CD14-positive monocyte (primary cell): ENCODE results near the gene DDX6. TPM values are rescaled to one million over a fixed set of nuclear protein-coding genes. Genes with fewer than 3 reads are reported as not detected.
A peak's percentile ranks its signal among the peaks of the same experiment; 100 is the strongest.

Experiments used
- DNase-seq, 3 donors: peaks; one replicate each; pipeline ENCODE4 v3.0.0-alpha.2; 2011 to 2022
- H2AFZ ChIP-seq: 2 replicates; pipeline ENCODE4 v1.6.0; 2012; ENCODE audit warnings: mild to moderate bottlenecking, low read depth, low read length, inconsistent platforms; ENCODE audit not compliant: insufficient read depth, poor library complexity, severe bottlenecking
- H3K27ac ChIP-seq, 2 donors: 1 replicate in 1 of 2; 2 replicates in 1 of 2; pipeline ENCODE4 v1.5.1; 2012 to 2013; ENCODE audit warnings: low read length in 2 of 2, control low read depth in 1 of 2, inconsistent platforms in 1 of 2, low read depth in 1 of 2, mild to moderate bottlenecking in 1 of 2
- H3K27me3 ChIP-seq, 2 donors: one replicate each; pipeline versions ENCODE4 v1.6.0 to v1.6.1; 2011 to 2013; ENCODE audit warnings: low read length in 2 of 2; ENCODE audit not compliant: control insufficient read depth in 2 of 2, insufficient read depth in 2 of 2
- H3K36me3 ChIP-seq, 2 donors: replicated peaks in 1 of 2; 1 replicate in 1 of 2; 2 replicates in 1 of 2; pipeline versions ENCODE4 v1.5.1 to v1.6.1; 2012 to 2013; ENCODE audit warnings: low read length in 2 of 2, control low read depth in 1 of 2, inconsistent platforms in 1 of 2, mild to moderate bottlenecking in 1 of 2; ENCODE audit not compliant: insufficient read depth in 2 of 2, control insufficient read depth in 1 of 2
- H3K4me1 ChIP-seq, 2 donors: 1 replicate in 1 of 2; 2 replicates in 1 of 2; pipeline versions ENCODE4 v1.5.1 to v1.6.1; 2012 to 2013; ENCODE audit warnings: low read length in 2 of 2, control low read depth in 1 of 2, inconsistent platforms in 1 of 2, mild to moderate bottlenecking in 1 of 2, moderate library complexity in 1 of 2; ENCODE audit not compliant: insufficient read depth in 2 of 2, control insufficient read depth in 1 of 2
- H3K4me2 ChIP-seq: replicated peaks from 2 replicates; pipeline ENCODE3; 2012; ENCODE audit warnings: low read length, moderate library complexity, mild to moderate bottlenecking; ENCODE audit not compliant: poor library complexity, severe bottlenecking; ENCODE audit errors: extremely low read depth
- H3K4me3 ChIP-seq, 3 experiments: fragments of 200-600 bp in 1 of 3; sonication (generic) in 1 of 3; replicated peaks in 1 of 3; 1 replicate in 2 of 3; 2 replicates in 1 of 3; pipeline ENCODE4 v1.5.1; 2011 to 2013; ENCODE audit warnings: low read length in 3 of 3, mild to moderate bottlenecking in 3 of 3, control low read depth in 2 of 3, low read depth in 2 of 3, inconsistent platforms in 1 of 3, moderate library complexity in 1 of 3
- H3K79me2 ChIP-seq: 2 replicates; pipeline ENCODE4 v1.6.0; 2012; ENCODE audit warnings: mild to moderate bottlenecking, control low read depth, inconsistent platforms, low read length, moderate library complexity; ENCODE audit not compliant: insufficient read depth
- H3K9ac ChIP-seq: 2 replicates; pipeline ENCODE4 v1.6.0; 2017; ENCODE audit warnings: low read length, mild to moderate bottlenecking; ENCODE audit not compliant: insufficient read depth, poor library complexity, severe bottlenecking
- H3K9me3 ChIP-seq, 2 donors: replicated peaks in 1 of 2; 1 replicate in 1 of 2; 2 replicates in 1 of 2; pipeline versions ENCODE4 v1.5.1 to v1.6.1; 2012 to 2013; ENCODE audit warnings: low read length in 2 of 2, control low read depth in 1 of 2; ENCODE audit not compliant: control insufficient read depth in 1 of 2, insufficient read depth in 1 of 2
- H4K20me1 ChIP-seq: 2 replicates; pipeline ENCODE4 v1.6.0; 2012; ENCODE audit warnings: mild to moderate bottlenecking, low read length, control low read depth, moderate library complexity; ENCODE audit not compliant: insufficient read depth
- H3K27ac Mint-ChIP-seq, 7 donors: one replicate each; pipeline ENCODE4 v1.8.0; 2020; ENCODE audit warnings: mild to moderate bottlenecking in 7 of 7, mixed read lengths in 7 of 7, moderate library complexity in 6 of 7, inconsistent platforms in 2 of 7
- H3K27me3 Mint-ChIP-seq, 3 donors: one replicate each; pipeline ENCODE4 v1.8.0; 2021 to 2022; ENCODE audit warnings: low read depth in 3 of 3, mild to moderate bottlenecking in 3 of 3, mixed read lengths in 3 of 3, moderate library complexity in 3 of 3, inconsistent platforms in 1 of 3
- H3K36me3 Mint-ChIP-seq, 2 donors: one replicate each; pipeline ENCODE4 v1.8.0; 2020; ENCODE audit warnings: mixed read lengths in 2 of 2, inconsistent platforms in 1 of 2, mild to moderate bottlenecking in 1 of 2
- H3K4me1 Mint-ChIP-seq: one replicate; pipeline ENCODE4 v1.8.0; 2020; ENCODE audit warnings: mild to moderate bottlenecking, mixed read lengths
- H3K4me3 Mint-ChIP-seq, 2 donors: one replicate each; pipeline ENCODE4 v1.8.0; 2020; ENCODE audit warnings: mild to moderate bottlenecking in 2 of 2, mixed read lengths in 2 of 2, moderate library complexity in 1 of 2
- H3K9me3 Mint-ChIP-seq, 7 donors: one replicate each; pipeline ENCODE4 v1.8.0; 2020 to 2022; ENCODE audit warnings: mixed read lengths in 7 of 7, mild to moderate bottlenecking in 6 of 7, moderate library complexity in 6 of 7, inconsistent platforms in 2 of 7
- CTCF ChIP-seq: fragments of 200-600 bp; IDR thresholded peaks from one replicate; pipeline ENCODE4 v1.8.0; 2022; ENCODE audit warnings: antibody characterized with exemption, mild to moderate bottlenecking
- WGBS: methylation state at CpG from one replicate; pipeline ENCODE4 v1.1.5; 2013; ENCODE audit warnings: missing lambda C conversion rate; ENCODE audit not compliant: insufficient coverage; 5-methylcytosine and 5-hydroxymethylcytosine counted together
- intact Hi-C, 2 donors: fragments of 100-400 bp; cut with micrococcal nuclease; formaldehyde crosslinking; loops; one replicate each; pipeline versions ENCODE4 v1.15.0 to v1.15.1; 2023
- polyA minus RNA-seq: library from RNA; depleted of rRNA, polyadenylated mRNA; stranded (reverse); fragments of >200 nt; gene quantifications from 2 replicates; pipeline ENCODE4 v1.2.3, GENCODE V29; 2012
- polyA plus RNA-seq, 3 donors: library from polyadenylated mRNA; depleted of rRNA in 1 of 3; unstranded in 2 of 3; stranded (reverse) in 1 of 3; fragments of 300-500 nt in 2 of 3; fragments of >200 nt in 1 of 3; fragmentation: Illumina TruSeq in 2 of 3; gene quantifications; 1 replicate in 2 of 3; 2 replicates in 1 of 3; pipeline ENCODE4 v1.2.3, GENCODE V29; 2012 to 2021
- total RNA-seq, 12 experiments: library from RNA in 1 of 12; stranded (reverse) in 1 of 12; fragments of 120-200 nt in 1 of 12; gene quantifications; one replicate each; pipeline ENCODE4 v1.2.4 and lab custom pipeline; 2013 to 2026; ENCODE audit warnings: mixed read lengths in 6 of 12, inconsistent platforms in 1 of 12

The DDX6 gene
- 59.5 TPM for total RNA-seq (2013)
- 10 to 100 TPM; 17.8 to 31.9 (median 28.0) TPM for polyA plus RNA-seq
- 26.3 and 37.8 TPM in 2 replicates for polyA minus RNA-seq
- total RNA-seq (lab: John Stamatoyannopoulos, UW): 185 to 449 (median 283) reads per million in 11 experiments

DNA sequence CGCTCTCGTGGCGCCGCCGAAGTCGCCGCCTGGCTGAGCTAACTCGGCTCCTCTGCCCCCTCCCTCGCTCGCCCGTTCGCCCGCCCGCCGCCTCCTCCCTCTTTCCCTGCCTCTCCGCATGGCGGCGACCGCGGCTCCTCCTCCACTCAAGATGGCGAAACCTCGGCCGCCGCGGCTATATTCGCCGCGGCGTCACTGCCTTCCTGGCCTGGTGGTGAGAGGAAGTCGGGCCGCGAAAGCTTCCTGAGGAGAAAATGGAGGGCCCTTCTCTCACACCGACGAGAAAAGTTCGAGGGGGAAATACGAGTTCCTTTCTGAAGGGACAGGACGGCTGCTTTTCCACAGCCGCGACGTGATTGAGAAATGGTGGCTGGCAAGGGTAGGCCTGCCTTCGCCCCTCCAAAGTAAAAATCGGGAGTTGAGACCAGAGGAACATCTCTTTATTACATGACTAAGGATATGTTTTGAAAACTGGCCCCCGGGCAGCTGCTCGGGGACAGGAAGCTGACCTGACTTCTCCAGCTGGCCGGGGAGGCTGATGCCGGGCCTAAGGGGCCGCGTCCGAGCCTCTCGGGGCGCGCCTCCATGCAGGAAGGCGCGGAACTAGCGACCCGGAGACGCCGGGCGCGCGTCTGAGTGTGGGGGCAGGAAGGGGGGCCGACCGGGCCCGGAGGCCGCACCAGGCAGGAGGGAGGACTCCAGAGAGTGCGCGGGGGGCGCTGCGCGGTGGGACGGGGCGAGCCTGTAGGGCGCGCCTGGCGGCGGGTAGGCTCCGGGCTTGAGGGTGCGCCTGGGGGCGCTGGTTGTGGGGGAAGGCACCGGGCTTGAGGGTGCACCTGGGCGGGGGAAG lies at the start of gene DDX6:
DDX6 (minus strand) TSS at position 54 of the 850 bp plus-strand sequence. CDS start 4,913 bp downstream, outside the sequence.
- 0% methylated on average over 45 of the region's 81 CpGs for WGBS
- Histone ChIP-seq H3K4me2 (peak within 1 kb of the TSS; percentile 94), H3K9me3 (no peaks in the 10 kb centered on the region), H4K20me1 (peaks cover 37% of the 10 kb centered on the region), H3K79me2 (peaks cover 60% of the 10 kb centered on the region), H3K27ac (peak within 1 kb of the TSS; percentile 98 to 99), H3K27me3 (no peaks in the 10 kb centered on the region), H2AFZ (peak within 1 kb of the TSS; percentile 85), H3K9ac (peak within 1 kb of the TSS; percentile 98), H3K36me3 (no peaks in the 10 kb centered on the region), H3K4me3 (peak within 1 kb of the TSS; percentile 89 to 99 (median 96)), H3K4me1 (peaks cover 21 to 46% of the 10 kb centered on the region in 2 donors)
- peaks cover 34% of the 10 kb centered on the region for H3K4me1 Mint-ChIP-seq
- no peak for TF ChIP-seq CTCF
- peak within 1 kb of the TSS; percentile 97 to 99 for H3K4me3 Mint-ChIP-seq
- peak within 1 kb of the TSS; percentile 99 for H3K27ac Mint-ChIP-seq
- intact Hi-C loops: loop anchor here in 1 of 2 donors (5.0 to 10.0 kb wide), 2 partner anchors 87 to 136 kb away; partner anchors contain the start of gene BCL9L
- peaks cover 0 to 4% (median 4%) of the 10 kb centered on the region in 3 donors for H3K27me3 Mint-ChIP-seq
- H3K9me3 Mint-ChIP-seq: no peaks in the 10 kb centered on the region
- peak; percentile 84 to 89 (median 86) for DNase-seq
- peaks cover 0 to 4% of the 10 kb centered on the region in 2 donors for H3K36me3 Mint-ChIP-seq

GRCh38 chr11:118838905-118839553 lies 48.1 kb upstream of the DDX6 start:
- H3K9me3 ChIP-seq: no peaks in the 10 kb centered on the region
- peaks cover 16 to 19% of the 10 kb centered on the region in 2 donors for H3K4me1 ChIP-seq
- H3K4me3 ChIP-seq: no peak overlapping the region
- peak; percentile 49 to 68 (median 51) for DNase-seq
- H3K79me2 ChIP-seq: no peaks in the 10 kb centered on the region
- peaks cover 0 to 2% (median 0%) of the 10 kb centered on the region in 3 donors for H3K27me3 Mint-ChIP-seq
- no peaks in the 10 kb centered on the region for H3K36me3 Mint-ChIP-seq
- peak overlapping the region; percentile 53 to 92 (median 76) for H3K27ac Mint-ChIP-seq
- intact Hi-C loops: no loop called here
- H3K9me3 Mint-ChIP-seq: peaks cover 0 to 2% (median 0%) of the 10 kb centered on the region in 7 donors
- no peaks in the 10 kb centered on the region for H3K27me3 ChIP-seq
- peak overlapping the region in 1 of 2 donors; percentile 17 for H3K27ac ChIP-seq
- no peaks in the 10 kb centered on the region for H3K36me3 ChIP-seq
- H4K20me1 ChIP-seq: no peaks in the 10 kb centered on the region
- H3K4me3 Mint-ChIP-seq: no peak overlapping the region
- no peak overlapping the region for H3K9ac ChIP-seq
- no peak overlapping the region for H3K4me2 ChIP-seq
- H2AFZ ChIP-seq: no peak overlapping the region
- TF ChIP-seq CTCF: no peak
- peaks cover 29% of the 10 kb centered on the region for H3K4me1 Mint-ChIP-seq
- 86% methylated on average over 2 of the region's 4 CpGs for WGBS
